Frontal cortex (tissue), 4 donors: ENCODE data around the gene DCAF11. TPM values are rescaled to one million over a fixed set of nuclear protein-coding genes. Genes with fewer than 3 reads are reported as not detected.
A peak's percentile ranks its signal among the peaks of the same experiment; 100 is the strongest.

Experiments
- DNase-seq, 2 donors: peaks; one replicate each; pipeline ENCODE4 v3.0.0; 2012; ENCODE audit warnings: low spot score in 2 of 2
- FAIRE-seq: peaks from 2 replicates; lab custom pipeline; 2012; peaks lifted over from hg19 to GRCh38; lab: Jason Lieb, UNC
- total RNA-seq: library from RNA; depleted of rRNA; stranded (reverse); fragments of >200 nt; gene quantifications from one replicate; pipeline ENCODE4 v1.2.3, GENCODE V29; 2014
- donor health status: control.
- donor health status: control.
- donor health status: control.

Gene DCAF11
- total RNA-seq, 1 donor from 2014 or later, result 56.7 TPM

DNA sequence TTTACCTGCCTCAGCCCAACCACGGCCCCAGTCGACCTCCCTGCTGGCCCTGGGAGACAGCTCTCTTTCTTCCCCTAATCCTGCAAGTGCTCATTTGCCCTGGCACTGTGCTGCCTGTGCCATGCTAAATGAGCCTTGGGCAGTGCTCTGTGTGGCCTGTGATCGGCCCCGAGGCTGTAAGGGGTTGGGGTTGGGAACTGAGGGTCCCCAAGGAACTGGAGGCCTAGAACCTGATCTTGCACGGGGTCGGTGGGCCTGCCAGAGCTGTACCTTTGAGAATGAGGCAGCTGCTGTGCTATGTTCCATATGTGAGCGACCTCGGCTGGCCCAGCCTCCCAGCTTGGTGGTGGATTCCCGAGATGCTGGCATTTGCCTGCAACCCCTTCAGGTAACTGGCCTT, 35.5 kb downstream of the DCAF11 start:
- no peak for FAIRE-seq

DNA sequence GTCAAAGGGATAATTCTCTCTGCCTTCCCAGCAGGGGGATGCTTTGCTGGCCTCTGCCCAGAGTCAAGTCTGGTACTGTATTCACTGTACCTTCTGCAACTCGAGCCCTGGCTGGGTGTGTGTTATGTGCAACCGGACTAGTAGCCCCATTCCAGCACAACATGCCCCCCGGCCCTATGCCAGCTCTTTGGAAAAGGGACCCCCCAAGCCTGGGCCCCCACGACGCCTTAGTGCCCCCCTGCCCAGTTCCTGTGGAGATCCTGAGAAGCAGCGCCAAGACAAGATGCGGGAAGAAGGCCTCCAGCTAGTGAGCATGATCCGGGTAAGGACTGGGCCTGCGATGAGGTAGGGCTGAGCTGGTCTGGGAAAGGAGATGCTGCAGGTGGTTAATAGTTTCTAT, 36.0 kb downstream of the DCAF11 start:
- FAIRE-seq (no peak), DNase-seq (no peak)

More for the DNA sequence above, 35.5 kb downstream of the DCAF11 start:
- no peak for DNase-seq

DNA sequence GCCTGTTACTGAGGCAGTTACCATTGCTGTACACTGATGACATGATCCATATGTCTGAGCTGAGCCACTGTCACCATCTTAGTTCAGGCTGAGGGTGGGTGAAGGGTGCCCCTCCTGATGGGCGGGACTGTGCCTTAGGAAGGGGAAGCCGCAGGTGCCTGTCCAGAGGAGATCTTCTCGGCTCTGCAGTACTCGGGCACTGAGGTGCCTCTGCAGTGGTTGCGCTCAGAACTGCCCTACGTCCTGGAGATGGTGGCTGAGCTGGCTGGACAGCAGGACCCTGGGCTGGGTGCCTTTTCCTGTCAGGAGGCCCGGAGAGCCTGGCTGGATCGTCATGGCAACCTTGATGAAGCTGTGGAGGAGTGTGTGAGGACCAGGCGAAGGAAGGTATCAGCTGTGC, 36.4 kb downstream of the DCAF11 start:
- DNase-seq (no peak), FAIRE-seq (no peak)

DNA sequence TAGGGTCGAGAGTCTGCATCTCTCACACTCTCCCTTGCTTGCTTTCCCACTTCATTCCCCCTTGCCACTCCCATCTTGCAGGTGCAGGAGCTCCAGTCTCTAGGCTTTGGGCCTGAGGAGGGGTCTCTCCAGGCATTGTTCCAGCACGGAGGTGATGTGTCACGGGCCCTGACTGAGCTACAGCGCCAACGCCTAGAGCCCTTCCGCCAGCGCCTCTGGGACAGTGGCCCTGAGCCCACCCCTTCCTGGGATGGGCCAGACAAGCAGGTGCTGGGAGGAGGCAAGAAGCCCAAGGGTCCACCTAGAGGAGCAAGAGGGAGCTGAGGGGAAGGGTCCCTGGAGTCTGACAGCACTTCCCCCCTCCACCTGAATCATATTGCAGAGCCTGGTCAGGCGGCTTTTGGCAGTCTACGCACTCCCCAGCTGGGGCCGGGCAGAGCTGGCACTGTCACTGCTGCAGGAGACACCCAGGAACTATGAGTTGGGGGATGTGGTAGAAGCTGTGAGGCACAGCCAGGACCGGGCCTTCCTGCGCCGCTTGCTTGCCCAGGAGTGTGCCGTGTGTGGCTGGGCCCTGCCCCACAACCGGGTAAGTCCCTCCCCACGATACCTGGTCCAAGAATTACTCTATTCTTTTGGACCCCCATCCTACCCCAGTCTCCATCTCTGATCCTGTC, 37.0 kb downstream of the DCAF11 start:
- FAIRE-seq (no peak), DNase-seq (no peak)

DNA sequence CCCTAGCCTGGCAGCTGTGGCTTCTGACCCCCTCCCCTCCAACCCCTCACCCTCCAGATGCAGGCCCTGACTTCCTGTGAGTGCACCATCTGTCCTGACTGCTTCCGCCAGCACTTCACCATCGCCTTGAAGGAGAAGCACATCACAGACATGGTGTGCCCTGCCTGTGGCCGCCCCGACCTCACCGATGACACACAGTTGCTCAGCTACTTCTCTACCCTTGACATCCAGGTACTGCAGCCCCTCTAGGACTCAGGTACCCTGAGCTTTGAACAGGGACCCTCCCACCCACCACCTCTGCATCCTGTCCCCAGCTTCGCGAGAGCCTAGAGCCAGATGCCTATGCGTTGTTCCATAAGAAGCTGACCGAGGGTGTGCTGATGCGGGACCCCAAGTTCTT, 40.5 kb downstream of the DCAF11 start:
- DNase-seq, result no peak
- FAIRE-seq, result no peak

DNA sequence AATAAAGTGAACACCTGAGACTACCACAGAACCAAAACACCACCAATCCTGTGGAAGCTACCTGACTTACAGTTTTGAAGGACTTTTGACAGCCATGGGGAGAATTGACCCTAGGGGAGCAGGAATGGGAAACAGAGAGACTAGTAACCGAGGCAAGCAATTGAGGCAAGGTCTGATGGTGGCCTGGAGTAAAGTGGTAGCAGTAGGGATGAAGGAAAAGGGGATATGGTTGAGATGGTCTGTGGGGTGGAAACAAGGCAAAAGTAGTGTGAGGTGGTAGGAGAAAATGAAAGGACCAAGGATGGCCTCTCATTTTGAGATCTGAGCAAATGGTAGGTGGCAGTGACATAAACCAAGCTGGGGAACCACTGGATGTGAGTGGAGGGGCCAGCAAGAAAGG, 42.3 kb downstream of the DCAF11 start:
- DNase-seq (no peak), FAIRE-seq (no peak)

DNA sequence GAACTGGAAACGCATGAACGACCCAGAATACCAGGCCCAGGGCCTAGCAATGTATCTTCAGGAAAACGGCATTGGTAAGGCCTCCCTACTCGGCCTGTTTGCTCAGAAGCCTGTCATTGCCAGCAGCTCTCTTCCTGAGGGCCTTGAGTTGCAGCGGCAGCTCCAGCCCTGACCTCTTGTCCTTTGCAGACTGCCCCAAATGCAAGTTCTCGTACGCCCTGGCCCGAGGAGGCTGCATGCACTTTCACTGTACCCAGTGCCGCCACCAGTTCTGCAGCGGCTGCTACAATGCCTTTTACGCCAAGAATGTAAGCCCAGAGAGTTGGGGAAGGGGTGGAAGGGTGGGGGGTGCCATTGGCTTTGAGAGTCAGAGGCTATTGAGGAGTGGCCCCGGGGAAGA, 42.8 kb downstream of the DCAF11 start:
- FAIRE-seq, result no peak
- no peak for DNase-seq

DNA sequence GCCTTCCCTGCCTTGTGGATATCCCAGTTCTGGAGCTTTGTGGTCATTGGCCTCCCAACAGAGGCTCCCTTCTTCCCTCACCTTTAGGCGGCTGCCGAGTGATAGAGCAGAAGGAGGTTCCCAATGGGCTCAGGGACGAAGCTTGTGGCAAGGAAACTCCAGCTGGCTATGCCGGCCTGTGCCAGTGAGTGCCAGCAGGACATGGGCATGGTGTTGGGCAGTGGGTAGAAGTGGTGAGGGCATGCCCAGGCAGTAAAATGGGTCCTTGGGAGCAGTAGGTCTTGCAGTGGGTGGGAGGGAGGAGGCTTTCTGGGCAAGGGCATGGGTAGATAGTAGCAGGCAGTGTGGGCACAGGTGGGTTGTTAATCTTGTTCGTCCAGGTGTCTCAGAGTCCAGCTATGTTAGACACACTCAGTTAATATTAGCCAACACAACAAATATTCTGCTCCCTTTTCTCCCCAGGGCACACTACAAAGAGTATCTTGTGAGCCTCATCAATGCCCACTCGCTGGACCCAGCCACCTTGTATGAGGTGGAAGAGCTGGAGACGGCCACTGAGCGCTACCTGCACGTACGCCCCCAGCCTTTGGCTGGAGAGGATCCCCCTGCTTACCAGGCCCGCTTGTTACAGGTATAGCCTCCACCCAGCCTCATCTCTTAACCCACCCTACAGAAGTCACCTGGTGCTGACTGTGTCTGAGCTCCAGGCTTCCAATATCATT, 45.4 kb downstream of the DCAF11 start:
- FAIRE-seq (no peak), DNase-seq (no peak)

DNA sequence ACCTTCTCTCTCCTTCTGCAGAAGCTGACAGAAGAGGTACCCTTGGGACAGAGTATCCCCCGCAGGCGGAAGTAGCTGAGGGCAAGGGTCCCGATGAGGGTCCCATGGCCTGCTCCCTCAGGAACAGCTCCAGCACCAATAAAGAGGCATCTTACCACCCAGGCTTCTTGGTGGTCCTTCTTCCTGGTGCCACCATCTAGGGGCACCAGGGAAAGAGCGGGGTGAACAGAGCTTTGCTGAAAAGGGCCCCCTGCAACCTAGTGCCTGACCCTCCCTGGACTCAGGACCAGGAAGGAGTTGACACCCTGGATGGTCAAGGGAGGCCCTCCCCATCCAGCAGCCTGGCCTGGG, 45.9 kb downstream of the DCAF11 start:
- no peak for FAIRE-seq
- DNase-seq, result no peak

DNA sequence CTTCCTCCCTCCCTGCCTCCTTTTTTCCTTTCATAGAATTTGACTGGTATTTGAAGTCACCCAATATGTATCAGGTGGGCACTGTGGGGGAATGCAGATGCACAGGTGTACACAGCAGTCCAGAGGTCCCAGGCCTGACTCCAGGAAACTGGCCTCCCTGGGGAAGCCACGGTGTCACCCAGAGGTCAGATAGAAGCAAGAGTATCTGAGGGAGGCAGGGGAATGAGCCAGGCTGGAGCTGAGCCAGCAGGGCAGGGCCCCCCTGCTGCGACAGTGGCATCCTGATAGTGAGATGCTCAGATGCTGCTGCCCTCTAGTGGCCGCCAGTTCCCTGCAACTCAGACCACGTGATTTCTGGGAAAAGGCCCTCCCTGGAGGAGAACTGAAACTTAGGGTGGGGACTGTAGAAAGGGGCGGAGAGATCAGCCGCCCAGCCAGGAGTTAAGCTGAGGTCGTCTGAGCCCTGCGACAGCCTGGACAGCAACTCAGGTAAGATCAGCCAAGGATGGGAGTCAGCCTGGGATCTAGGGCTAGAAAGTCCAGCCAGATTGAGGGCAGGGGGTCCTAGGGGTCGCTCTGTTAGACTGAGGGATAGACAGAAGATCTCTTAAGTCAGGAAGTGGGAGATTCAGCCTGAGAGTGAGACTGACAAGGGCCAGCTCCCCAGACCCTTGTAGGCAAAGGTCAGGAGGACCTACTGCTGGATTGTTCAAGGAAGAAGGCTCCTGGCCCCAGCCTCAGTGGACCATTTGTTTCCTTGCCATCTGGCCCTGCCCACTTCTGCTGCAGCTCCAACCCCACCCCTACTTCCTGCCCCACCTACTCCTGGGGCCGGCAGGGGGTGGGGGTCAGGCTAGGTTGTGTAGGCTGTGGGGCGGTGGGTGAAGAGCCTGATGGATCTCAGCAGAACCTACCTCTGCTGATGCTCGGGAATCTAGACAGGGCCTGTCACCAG, 46.5 kb downstream of the DCAF11 start, which contains the start of gene IRF9:
Gene IRF9, plus strand, starts transcription at position 416 of the 955 bp plus-strand sequence. CDS start 880 bp downstream, outside the sequence.
- FAIRE-seq (no peak), DNase-seq (peak; percentile 91 to 97)

DNA sequence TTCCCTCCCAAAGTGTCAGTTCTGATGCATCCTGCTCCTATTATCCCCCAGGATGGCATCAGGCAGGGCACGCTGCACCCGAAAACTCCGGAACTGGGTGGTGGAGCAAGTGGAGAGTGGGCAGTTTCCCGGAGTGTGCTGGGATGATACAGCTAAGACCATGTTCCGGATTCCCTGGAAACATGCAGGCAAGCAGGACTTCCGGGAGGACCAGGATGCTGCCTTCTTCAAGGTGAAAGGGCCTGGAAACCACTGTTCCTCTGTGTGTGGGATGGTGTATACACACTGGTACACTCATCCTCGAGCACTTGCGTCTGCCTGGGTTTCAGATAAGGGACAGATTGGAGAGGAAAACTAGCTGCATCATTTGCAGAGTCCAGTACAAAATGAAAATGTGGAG, 47.5 kb downstream of the DCAF11 start:
- DNase-seq (peak in 1 of 2 donors; percentile 38), FAIRE-seq (no peak)

DNA sequence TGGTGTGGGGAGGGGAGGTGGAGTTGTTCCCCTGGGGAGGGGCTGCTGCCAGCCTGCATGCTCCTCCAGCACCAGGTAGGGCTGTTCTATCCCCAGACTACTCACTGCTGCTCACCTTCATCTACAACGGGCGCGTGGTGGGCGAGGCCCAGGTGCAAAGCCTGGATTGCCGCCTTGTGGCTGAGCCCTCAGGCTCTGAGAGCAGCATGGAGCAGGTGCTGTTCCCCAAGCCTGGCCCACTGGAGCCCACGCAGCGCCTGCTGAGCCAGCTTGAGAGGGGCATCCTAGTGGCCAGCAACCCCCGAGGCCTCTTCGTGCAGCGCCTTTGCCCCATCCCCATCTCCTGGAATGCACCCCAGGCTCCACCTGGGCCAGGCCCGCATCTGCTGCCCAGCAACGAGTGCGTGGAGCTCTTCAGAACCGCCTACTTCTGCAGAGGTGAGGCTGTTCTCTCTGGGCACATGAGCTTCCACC, 50.0 kb downstream of the DCAF11 start:
- FAIRE-seq, result no peak
- DNase-seq, result no peak

DNA sequence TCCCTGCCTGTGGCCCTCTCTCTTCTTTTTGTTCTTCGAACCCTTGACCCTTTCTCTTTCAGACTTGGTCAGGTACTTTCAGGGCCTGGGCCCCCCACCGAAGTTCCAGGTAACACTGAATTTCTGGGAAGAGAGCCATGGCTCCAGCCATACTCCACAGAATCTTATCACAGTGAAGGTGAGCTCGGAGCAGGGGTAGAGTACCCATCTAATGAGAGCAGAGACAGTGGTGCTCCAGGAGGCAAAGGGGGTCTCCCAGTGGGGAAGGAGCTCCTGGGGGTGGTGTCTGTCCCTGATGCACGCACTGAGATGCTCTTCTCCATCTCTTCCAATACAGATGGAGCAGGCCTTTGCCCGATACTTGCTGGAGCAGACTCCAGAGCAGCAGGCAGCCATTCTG, 51.2 kb downstream of the DCAF11 start:
- FAIRE-seq (no peak), DNase-seq (no peak)

DNA sequence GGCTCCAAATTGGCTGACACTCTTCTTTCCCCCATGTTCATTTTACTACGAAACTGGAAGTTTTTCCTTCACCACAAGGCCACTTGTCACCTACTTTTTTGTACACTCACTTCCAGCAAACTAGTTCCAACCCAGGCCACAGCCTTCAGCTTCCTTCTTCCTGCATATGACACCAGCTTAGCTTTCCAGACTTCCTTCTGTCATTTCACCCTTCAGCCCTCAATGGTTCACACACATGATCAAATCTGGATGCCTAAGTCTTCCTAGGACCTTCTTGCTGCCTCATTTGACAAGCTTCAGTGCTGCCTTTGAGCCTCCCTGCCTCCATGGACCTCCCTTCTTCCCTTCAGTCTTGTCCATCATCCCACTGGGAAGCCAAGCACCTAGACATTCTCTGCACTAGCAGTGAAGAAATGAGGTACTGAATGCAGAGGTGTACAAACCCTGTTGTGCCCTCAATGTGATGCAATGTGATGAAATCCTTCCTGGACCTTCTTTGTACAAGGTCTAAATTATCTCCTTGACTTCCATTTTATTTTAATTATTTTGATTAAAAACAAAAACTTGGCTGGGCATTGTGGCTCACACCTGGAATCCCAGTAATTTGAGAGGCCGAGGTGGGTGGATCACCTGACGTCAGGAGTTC, 53.0 kb downstream of the DCAF11 start:
- no peak for DNase-seq
- FAIRE-seq, result no peak

DNA sequence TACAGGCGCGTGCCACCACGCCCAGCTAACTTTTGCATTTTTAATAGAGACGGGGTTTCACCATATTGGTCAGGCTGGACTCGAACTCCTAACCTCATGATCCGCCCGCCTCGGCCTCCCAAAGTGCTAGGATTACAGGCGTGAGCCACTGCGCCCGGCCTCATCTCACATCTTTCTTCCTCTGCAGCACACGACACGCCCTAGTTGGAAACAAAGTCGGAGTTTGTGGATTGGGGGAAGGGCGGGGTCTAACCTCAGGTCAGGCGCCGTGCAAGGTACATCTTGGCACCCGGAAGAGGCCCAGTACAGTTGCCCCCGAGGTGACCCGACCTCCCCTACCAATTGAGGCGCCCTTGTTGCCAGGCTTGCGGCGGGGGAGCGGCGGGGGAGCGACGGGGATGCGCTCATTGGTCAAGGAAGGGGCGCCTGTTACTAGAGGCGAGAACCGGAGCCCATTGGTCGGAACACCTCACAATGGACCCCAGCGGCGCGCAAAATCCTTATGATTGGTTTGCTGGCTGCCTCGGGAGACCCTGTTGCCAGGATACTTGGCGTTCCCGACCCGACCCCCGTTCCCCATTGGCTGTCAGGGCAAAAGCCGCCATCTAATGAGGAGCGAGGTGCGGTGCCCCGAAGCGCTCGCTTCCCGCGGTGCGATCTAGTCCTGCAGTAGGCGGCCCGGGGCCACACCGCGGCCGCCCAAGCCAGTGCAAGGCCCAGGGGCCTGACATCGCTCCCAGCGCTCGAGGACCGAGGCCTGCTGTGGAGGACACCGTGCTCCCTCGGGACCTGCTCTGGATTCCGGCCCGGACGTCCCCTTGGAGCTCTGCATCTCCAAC, 57.1 kb downstream of the DCAF11 start, which contains the start of gene REC8:
Gene REC8, plus strand, starts transcription at position 659 of the 839 bp plus-strand sequence. CDS start 473 bp downstream, outside the sequence.
- FAIRE-seq (no peak), DNase-seq (peak; percentile 80 to 93)

DNA sequence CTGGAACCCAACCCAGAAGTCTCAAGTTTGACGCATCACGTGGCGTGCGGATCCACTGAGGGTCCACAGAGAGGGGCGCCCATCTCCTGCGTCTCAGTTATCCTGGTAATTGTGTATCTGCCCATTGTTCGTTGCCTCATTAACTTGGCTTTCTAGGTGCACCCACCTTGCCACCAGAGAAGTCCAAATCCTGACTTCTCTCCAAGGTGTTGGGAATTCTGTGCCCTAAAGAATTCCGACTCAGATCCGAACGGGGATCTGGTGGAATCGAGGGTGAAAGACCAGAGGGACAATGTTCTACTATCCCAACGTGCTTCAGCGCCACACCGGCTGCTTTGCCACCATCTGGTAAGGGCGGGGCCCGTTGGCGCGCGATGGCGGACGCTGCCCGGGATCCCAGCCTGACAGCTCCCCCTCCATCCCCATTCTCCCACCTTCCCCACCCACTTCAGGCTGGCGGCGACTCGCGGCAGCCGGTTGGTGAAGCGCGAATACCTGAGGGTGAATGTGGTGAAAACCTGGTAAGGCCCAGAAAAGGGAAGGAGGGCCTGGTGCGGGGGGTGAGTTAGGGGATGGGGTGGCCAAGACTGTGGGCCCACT, 57.8 kb downstream of the DCAF11 start:
- DNase-seq, result no peak
- no peak for FAIRE-seq

DNA sequence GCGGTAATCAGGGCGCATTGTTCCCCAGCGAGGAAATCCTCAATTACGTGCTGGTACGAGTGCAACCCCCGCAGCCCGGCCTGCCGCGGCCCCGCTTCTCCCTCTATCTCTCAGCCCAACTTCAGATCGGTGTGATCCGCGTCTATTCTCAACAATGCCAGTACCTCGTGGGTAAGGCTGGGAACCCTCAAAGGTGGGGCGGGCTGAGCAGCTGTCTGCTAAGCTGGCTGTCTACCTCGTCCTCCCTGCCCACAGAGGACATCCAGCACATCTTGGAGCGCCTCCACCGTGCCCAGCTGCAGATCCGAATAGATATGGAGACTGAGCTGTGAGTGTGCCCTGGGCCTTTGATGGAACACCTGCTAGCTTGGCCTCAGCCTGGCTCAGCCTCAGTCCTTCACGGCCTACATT, 58.3 kb downstream of the DCAF11 start:
- FAIRE-seq, result no peak
- DNase-seq, result no peak
